ENCODE data around the gene PLA2G4A. TPM values are rescaled to one million over a fixed set of nuclear protein-coding genes. Genes with fewer than 3 reads are reported as not detected.

Gene PLA2G4A
- total and polyA plus RNA-seq, 2 donors (not counting 1 experiment from before 2014, with no cell fraction given): 2.8 to 5.8 TPM

GRCh38 chr1:186983327-186983726 lies 154.6 kb downstream of the PLA2G4A start:
- Histone ChIP-seq H3K79me2 (ENCODE audit: control insufficient read depth, insufficient read depth, low read length) (no peaks in the 10 kb centered on the region), H3K36me3 (ENCODE audit: control insufficient read depth, insufficient read depth, low read length) (no peaks in the 10 kb centered on the region), H3K4me2 (ENCODE audit: extremely low read depth, insufficient read depth, low read length) (no peak overlapping the region), H3K9ac (ENCODE audit: insufficient read depth, low read length) (no peak overlapping the region), H3K9me3 (ENCODE audit: control insufficient read depth, insufficient read depth, low read depth, low read length) (no peaks in the 10 kb centered on the region), H2AFZ (ENCODE audit: low read length) (no peak overlapping the region), H3K4me1 (ENCODE audit: control insufficient read depth, extremely low read depth, insufficient read depth, low read length) (no peaks in the 10 kb centered on the region), H3K27ac (ENCODE audit: insufficient read depth, low read length) (no peak overlapping the region), H4K20me1 (ENCODE audit: control insufficient read depth, extremely low read depth, insufficient read depth, low read length) (no peaks in the 10 kb centered on the region), H3K4me3 (replicated peaks in 1 of 4; ENCODE audit: control extremely low read depth in 1 of 4, insufficient read depth in 1 of 4, low read depth in 3 of 4, low read length in 4 of 4) (no peak overlapping the region), H3K27me3 (ENCODE audit: control insufficient read depth, insufficient read depth, low read length) (no peaks in the 10 kb centered on the region)
- DNase-seq (ENCODE audit: low read depth in 2 of 2): peak; percentile 53 to 95
- TF ChIP-seq CTCF (conservative IDR thresholded peaks at IDR 0.05 in 1 of 2, IDR thresholded peaks at IDR 0.05 in 1 of 2; ENCODE audit: low read depth in 1 of 2, low read length in 2 of 2) (no peak), EZH2 (IDR thresholded peaks at IDR 0.05; ENCODE audit: low read length, missing control alignments) (no peak)

- H3K4me3 ChIP-seq (replicated peaks in 1 of 4; ENCODE audit: control extremely low read depth in 1 of 4, insufficient read depth in 1 of 4, low read depth in 3 of 4, low read length in 4 of 4): no peak overlapping the region
- no peak overlapping the region for H3K9ac ChIP-seq (ENCODE audit: insufficient read depth, low read length)
- no peaks in the 10 kb centered on the region for H3K79me2 ChIP-seq (ENCODE audit: control insufficient read depth, insufficient read depth, low read length)
- H3K27me3 ChIP-seq (ENCODE audit: control insufficient read depth, insufficient read depth, low read length): no peaks in the 10 kb centered on the region
- no peaks in the 10 kb centered on the region for H3K36me3 ChIP-seq (ENCODE audit: control insufficient read depth, insufficient read depth, low read length)
- no peaks in the 10 kb centered on the region for H3K9me3 ChIP-seq (ENCODE audit: control insufficient read depth, insufficient read depth, low read depth, low read length)
- H4K20me1 ChIP-seq (ENCODE audit: control insufficient read depth, extremely low read depth, insufficient read depth, low read length): no peaks in the 10 kb centered on the region
- DNase-seq (ENCODE audit: low read depth in 2 of 2): no peak
- no peaks in the 10 kb centered on the region for H3K4me1 ChIP-seq (ENCODE audit: control insufficient read depth, extremely low read depth, insufficient read depth, low read length)
- TF ChIP-seq CTCF (conservative IDR thresholded peaks at IDR 0.05 in 1 of 2, IDR thresholded peaks at IDR 0.05 in 1 of 2; ENCODE audit: low read depth in 1 of 2, low read length in 2 of 2): no peak
- TF ChIP-seq EZH2 (IDR thresholded peaks at IDR 0.05; ENCODE audit: low read length, missing control alignments): no peak
- no peak overlapping the region for H3K4me2 ChIP-seq (ENCODE audit: extremely low read depth, insufficient read depth, low read length)
- no peak overlapping the region for H3K27ac ChIP-seq (ENCODE audit: insufficient read depth, low read length)
- no peak overlapping the region for H2AFZ ChIP-seq (ENCODE audit: low read length)
Measured at GRCh38 chr1:186984959-186985358, 156.2 kb downstream of the PLA2G4A start.

GRCh38 chr1:186985889-186986491 lies 157.2 kb downstream of the PLA2G4A start:
- Histone ChIP-seq H3K9me3 (ENCODE audit: control insufficient read depth, insufficient read depth, low read depth, low read length) (no peaks in the 10 kb centered on the region), H3K27ac (ENCODE audit: insufficient read depth, low read length) (no peak overlapping the region), H2AFZ (ENCODE audit: low read length) (no peak overlapping the region), H3K4me2 (ENCODE audit: extremely low read depth, insufficient read depth, low read length) (no peak overlapping the region), H3K36me3 (ENCODE audit: control insufficient read depth, insufficient read depth, low read length) (no peaks in the 10 kb centered on the region), H3K4me3 (replicated peaks in 1 of 4; ENCODE audit: control extremely low read depth in 1 of 4, insufficient read depth in 1 of 4, low read depth in 3 of 4, low read length in 4 of 4) (no peak overlapping the region), H4K20me1 (ENCODE audit: control insufficient read depth, extremely low read depth, insufficient read depth, low read length) (no peaks in the 10 kb centered on the region), H3K4me1 (ENCODE audit: control insufficient read depth, extremely low read depth, insufficient read depth, low read length) (no peaks in the 10 kb centered on the region), H3K27me3 (ENCODE audit: control insufficient read depth, insufficient read depth, low read length) (no peaks in the 10 kb centered on the region), H3K79me2 (ENCODE audit: control insufficient read depth, insufficient read depth, low read length) (no peaks in the 10 kb centered on the region), H3K9ac (ENCODE audit: insufficient read depth, low read length) (no peak overlapping the region)
- TF ChIP-seq EZH2 (IDR thresholded peaks at IDR 0.05; ENCODE audit: low read length, missing control alignments): no peak
- peak; percentile 65 to 68 for TF ChIP-seq CTCF (conservative IDR thresholded peaks at IDR 0.05 in 1 of 2, IDR thresholded peaks at IDR 0.05 in 1 of 2; ENCODE audit: low read depth in 1 of 2, low read length in 2 of 2)
- peak; percentile 53 to 78 for DNase-seq (ENCODE audit: low read depth in 2 of 2)

Data from fibroblast of lung (primary cell).